ENCODE measurements around the gene CLEC19A. TPM values are rescaled to one million over a fixed set of nuclear protein-coding genes. Genes with fewer than 3 reads are reported as not detected.

CLEC19A gene
- total RNA-seq, 1 donor from 2014 or later = not detected

DNA sequence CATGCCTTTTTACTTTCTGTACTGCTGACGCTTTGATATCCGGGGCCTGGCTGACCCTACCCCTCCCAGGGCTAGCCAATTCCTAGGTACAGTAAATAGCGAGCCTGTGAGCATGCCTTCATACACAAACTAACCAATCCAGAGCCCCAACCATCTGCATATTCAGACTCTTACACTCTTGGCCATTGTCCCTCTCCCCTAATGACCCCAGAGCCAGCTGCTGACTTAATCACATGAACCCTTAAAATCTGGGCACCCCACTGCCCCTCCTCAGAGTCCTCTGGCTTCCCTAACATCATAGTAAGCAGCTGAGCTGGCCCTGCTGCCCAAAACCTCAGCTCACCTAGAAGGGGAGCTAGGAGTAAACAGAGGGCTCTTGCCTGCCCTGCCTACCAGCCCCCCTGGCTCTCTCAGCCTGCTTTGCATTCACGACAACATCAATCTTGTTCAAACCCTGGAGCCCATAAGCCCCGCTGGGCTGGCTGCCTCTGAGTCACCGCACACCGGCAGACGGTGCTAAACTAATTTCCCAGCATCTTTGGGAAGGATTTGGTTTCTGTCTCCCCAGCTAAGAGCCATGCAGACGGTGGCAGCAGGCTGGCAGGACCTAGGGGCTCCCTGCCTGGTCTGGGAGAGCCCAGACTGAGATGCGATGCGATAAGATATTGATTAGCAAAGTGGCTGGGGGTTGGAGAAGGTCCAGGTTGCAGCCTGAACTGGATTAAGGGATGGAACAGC lies 63.2 kb downstream of the CLEC19A start:
- no peak overlapping the region for H3K4me3 ChIP-seq (ENCODE audit: low read depth, low read length)
- DNase-seq (ENCODE audit: low read depth) = no peak
- TF ChIP-seq, protein P1, sequence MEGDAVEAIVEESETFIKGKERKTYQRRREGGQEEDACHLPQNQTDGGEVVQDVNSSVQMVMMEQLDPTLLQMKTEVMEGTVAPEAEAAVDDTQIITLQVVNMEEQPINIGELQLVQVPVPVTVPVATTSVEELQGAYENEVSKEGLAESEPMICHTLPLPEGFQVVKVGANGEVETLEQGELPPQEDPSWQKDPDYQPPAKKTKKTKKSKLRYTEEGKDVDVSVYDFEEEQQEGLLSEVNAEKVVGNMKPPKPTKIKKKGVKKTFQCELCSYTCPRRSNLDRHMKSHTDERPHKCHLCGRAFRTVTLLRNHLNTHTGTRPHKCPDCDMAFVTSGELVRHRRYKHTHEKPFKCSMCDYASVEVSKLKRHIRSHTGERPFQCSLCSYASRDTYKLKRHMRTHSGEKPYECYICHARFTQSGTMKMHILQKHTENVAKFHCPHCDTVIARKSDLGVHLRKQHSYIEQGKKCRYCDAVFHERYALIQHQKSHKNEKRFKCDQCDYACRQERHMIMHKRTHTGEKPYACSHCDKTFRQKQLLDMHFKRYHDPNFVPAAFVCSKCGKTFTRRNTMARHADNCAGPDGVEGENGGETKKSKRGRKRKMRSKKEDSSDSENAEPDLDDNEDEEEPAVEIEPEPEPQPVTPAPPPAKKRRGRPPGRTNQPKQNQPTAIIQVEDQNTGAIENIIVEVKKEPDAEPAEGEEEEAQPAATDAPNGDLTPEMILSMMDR (conservative IDR thresholded peaks at IDR 0.05; ENCODE audit: low read depth, low read length) = no peak

DNA sequence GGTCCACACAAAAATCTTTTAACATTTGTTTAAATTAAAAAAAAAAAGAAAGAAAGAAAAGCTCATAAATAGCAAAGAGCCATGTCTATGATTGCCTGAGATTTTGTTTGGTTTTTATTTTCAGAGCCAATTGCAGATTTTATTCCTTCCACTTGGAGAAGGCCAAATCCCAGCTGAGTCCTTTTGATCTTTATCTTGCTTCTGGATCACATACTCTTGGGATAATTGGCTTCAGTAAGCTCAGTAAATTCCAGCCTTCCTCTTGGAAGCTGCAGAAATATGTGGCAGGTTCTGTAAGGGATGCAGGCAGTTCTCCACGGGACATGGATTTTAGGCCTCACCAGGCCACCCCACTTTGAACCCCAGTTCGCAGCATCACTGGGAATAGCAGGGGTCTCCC lies 68.8 kb downstream of the CLEC19A start:
- DNase-seq (ENCODE audit: low read depth) = no peak
- TF ChIP-seq, protein P1 (conservative IDR thresholded peaks at IDR 0.05; ENCODE audit: low read depth, low read length) = no peak

DNA sequence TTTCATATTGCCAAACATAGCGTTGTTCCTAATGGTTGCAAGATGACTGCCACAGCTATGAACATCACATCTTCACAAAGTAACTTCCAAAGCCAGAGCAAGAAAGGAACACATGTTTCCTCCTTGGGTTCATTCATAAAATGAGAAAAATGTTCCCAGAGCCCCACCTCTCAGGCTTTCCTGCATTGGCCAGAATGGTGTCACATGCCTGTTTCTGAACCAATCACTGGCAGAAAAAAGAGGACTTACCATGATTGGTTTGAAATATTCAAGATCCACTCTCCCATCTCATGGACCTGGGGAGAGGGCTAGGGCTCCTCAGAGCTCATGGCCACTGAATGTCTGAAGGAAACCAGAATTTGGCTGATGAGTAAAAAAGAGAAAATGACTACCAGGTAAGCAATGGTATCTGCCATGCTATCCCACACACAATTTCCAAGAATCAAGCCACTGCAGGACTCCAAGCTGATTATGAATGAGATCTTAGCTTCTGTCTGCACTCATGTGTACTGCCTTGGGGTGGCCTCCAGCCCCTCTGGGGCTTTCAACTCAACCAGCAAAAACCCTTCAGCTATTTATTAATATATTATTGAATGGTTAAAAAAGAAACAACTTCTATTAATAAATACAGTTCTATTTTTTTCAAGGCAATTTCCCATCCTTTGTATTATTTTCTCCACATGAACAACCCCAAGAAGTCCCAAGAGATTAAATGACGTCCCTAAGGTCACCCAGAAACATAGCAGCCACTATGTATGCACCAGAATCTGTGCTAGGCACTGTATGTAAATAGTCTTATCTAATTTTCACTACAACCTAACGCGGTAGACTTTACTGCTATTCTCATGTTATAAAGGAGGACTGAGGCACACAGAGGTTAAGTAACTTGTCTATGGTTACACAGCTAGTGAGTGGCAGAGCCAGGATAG lies 70.8 kb downstream of the CLEC19A start:
- H3K4me3 ChIP-seq (ENCODE audit: low read depth, low read length) = no peak overlapping the region
- no peak for DNase-seq (ENCODE audit: low read depth)
- TF ChIP-seq, protein P1 (conservative IDR thresholded peaks at IDR 0.05; ENCODE audit: low read depth, low read length) = no peak

More for the DNA sequence above, 68.8 kb downstream of the CLEC19A start:
- H3K4me3 ChIP-seq (ENCODE audit: low read depth, low read length) = no peak overlapping the region

DNA sequence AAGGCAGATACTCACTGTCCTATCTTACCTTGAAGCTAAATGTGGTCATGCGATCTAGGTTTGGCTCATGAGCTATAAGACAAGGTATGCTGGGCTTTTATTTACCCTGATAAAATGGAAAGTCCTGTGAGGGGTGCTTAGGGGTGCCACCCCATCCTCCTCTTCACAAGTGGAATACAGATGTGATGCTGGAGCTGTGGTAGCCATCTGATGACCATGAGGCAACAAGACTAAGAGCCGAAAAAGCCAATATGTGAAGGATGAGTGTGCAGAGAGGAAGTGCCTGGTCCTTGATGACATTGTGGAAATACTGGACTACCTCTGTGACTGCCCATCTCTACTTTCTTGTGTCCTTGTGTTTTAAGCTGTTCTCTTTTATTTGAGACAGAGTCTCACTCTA lies 74.0 kb downstream of the CLEC19A start:
- H3K4me3 ChIP-seq (ENCODE audit: low read depth, low read length) = no peak overlapping the region
- TF ChIP-seq, protein P1 (conservative IDR thresholded peaks at IDR 0.05; ENCODE audit: low read depth, low read length) = no peak
- DNase-seq (ENCODE audit: low read depth) = no peak

Other genes starting within 250 kb of the CLEC19A start
- 10.6 and 13.7 TPM in 2 replicates for gene COQ7, start 218.1 kb upstream of the CLEC19A start, total RNA-seq
- gene ITPRIPL2, start 171.8 kb upstream of the CLEC19A start, total RNA-seq = 14.5 and 18.2 TPM in 2 replicates
- gene SYT17, start 117.5 kb upstream of the CLEC19A start, total RNA-seq = 0.07 and 1.2 TPM in 2 replicates
- gene TMC5, start 132.2 kb downstream of the CLEC19A start, total RNA-seq = 0.35 and 0.36 TPM in 2 replicates
- gene GDE1, start 236.4 kb downstream of the CLEC19A start, total RNA-seq = 86.7 and 87.0 TPM in 2 replicates
- 7.2 and 9.6 TPM in 2 replicates for gene CCP110, start 238.2 kb downstream of the CLEC19A start, total RNA-seq